NT2/D1 (cell line): ENCODE data around the gene CCDC88C.
A peak's percentile ranks its signal among the peaks of the same experiment; 100 is the strongest.

Source experiments
- DNase-seq: peaks from one replicate; pipeline ENCODE4 v3.0.0-alpha.2; 2011; ENCODE audit warnings: low read depth, low spot score
- H3K27me3 ChIP-seq: 2 replicates; pipeline ENCODE4 v1.6.0; 2011; ENCODE audit warnings: mild to moderate bottlenecking; ENCODE audit not compliant: insufficient read length, insufficient read depth
- H3K36me3 ChIP-seq: 2 replicates; pipeline ENCODE4 v1.6.1; 2011; ENCODE audit warnings: mild to moderate bottlenecking, low read length, mixed read lengths; ENCODE audit not compliant: insufficient read depth, insufficient read length
- H3K4me1 ChIP-seq: 2 replicates; pipeline ENCODE4 v1.5.1; 2011; ENCODE audit not compliant: insufficient read depth, insufficient read length
- H3K4me3 ChIP-seq: 2 replicates; pipeline ENCODE4 v1.5.1; 2011; ENCODE audit warnings: low read depth; ENCODE audit not compliant: insufficient read length
- H3K9ac ChIP-seq: 2 replicates; pipeline ENCODE4 v1.6.0; 2011; ENCODE audit warnings: low read depth; ENCODE audit not compliant: insufficient read length
- H3K9me3 ChIP-seq: 2 replicates; pipeline ENCODE4 v1.5.1; 2011; ENCODE audit warnings: mild to moderate bottlenecking, low read length; ENCODE audit not compliant: insufficient read depth
- SUZ12 ChIP-seq: IDR thresholded peaks from 2 replicates; pipeline ENCODE4 v1.6.1; 2011; ENCODE audit not compliant: insufficient read length, insufficient read depth; ENCODE audit errors: extremely low read depth
- YY1 ChIP-seq: IDR thresholded peaks from 2 replicates; pipeline ENCODE4 v1.6.1; 2011; ENCODE audit not compliant: insufficient read length, insufficient read depth
- ZNF274 ChIP-seq: IDR thresholded peaks from 2 replicates; pipeline ENCODE4 v1.6.1; 2011; ENCODE audit warnings: mild to moderate bottlenecking, low read depth, low read length

The CCDC88C gene

GRCh38 chr14:91406982-91407381 lies 10.6 kb downstream of the CCDC88C start:
- H3K4me3 ChIP-seq, result no peak overlapping the region
- no peak for DNase-seq
- TF ChIP-seq YY1, result no peak
- no peak for TF ChIP-seq ZNF274
- no peak for TF ChIP-seq SUZ12
- no peak overlapping the region for H3K9ac ChIP-seq
- peaks cover 9% of the 10 kb centered on the region for H3K4me1 ChIP-seq
- no peaks in the 10 kb centered on the region for H3K27me3 ChIP-seq
- no peaks in the 10 kb centered on the region for H3K9me3 ChIP-seq
- H3K36me3 ChIP-seq, result peaks cover 9% of the 10 kb centered on the region

DNA sequence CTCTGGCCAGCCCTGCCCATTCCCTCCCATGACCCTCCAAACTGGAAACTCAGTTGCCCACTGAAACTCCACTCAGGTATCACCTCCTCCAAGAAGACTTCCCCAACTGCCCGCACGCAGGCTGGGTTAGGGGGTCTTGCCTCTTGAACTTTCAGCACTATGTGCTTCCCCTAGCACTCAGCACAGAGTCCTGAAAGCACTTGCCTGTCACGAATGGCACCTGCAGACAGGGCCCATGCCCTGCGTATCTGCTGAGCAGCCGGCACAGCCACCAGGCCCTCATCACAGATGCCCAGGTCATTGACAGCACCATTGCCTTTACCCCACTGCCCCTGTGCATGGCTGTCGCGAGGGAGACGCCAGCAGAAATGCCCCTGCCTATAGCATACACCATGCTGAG lies 11.2 kb downstream of the CCDC88C start:
- Histone ChIP-seq H3K27me3 (no peaks in the 10 kb centered on the region), H3K4me1 (peaks cover 9% of the 10 kb centered on the region), H3K9ac (no peak overlapping the region), H3K36me3 (peaks cover 9% of the 10 kb centered on the region), H3K9me3 (no peaks in the 10 kb centered on the region), H3K4me3 (no peak overlapping the region)
- no peak for DNase-seq
- TF ChIP-seq ZNF274 (no peak), SUZ12 (no peak), YY1 (no peak)

DNA sequence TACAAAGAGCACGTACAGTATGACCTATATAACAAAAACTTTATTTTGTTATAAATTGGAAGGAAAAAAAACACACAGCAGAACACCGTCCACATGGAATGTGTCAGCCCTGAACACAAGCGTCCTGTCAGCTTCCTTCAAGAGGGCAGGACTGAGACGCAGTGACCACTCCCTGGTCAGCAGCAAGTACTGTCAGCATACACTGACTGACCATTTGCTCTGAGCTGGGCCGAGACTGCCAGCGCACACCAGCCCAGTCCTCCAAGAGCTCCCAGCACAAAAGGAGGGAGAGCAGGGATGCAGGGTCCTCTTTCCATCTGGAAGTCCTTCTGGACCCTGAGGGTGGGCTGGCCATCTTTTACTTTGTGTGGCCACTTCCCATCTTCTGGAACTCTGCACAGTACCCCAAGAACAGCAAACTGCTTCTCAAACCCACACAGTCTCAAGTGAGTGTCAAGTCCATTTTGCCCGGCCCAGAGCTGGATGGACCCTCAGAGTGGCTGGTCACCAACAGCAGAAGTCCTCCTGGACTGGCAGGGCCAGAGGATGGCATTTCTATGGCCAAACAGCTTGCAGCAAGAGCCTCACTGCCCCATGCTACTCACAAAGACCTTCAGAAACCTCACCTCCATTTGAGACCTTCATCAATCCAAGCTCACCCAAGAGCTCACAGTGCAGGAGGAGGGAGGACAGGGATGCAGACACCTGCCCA lies 11.7 kb downstream of the CCDC88C start:
- H3K4me3 ChIP-seq, result no peak overlapping the region
- peaks cover 5% of the 10 kb centered on the region for H3K4me1 ChIP-seq
- H3K27me3 ChIP-seq, result no peaks in the 10 kb centered on the region
- no peak for DNase-seq
- H3K9ac ChIP-seq, result peak overlapping the region; percentile 50
- H3K9me3 ChIP-seq, result no peaks in the 10 kb centered on the region
- TF ChIP-seq ZNF274, result no peak
- TF ChIP-seq SUZ12, result no peak
- TF ChIP-seq YY1, result no peak
- H3K36me3 ChIP-seq, result peaks cover 9% of the 10 kb centered on the region

- no peak overlapping the region for H3K9ac ChIP-seq
- H3K27me3 ChIP-seq, result no peaks in the 10 kb centered on the region
- H3K4me3 ChIP-seq, result no peak overlapping the region
- no peaks in the 10 kb centered on the region for H3K9me3 ChIP-seq
- H3K4me1 ChIP-seq, result peaks cover 3% of the 10 kb centered on the region
- peaks cover 9% of the 10 kb centered on the region for H3K36me3 ChIP-seq
- DNase-seq, result no peak
- TF ChIP-seq ZNF274 (no peak), SUZ12 (no peak), YY1 (no peak)
These were observed 12.3 kb downstream of the CCDC88C start for GRCh38 chr14:91405241-91405721.

GRCh38 chr14:91402771-91403600 lies 14.6 kb downstream of the CCDC88C start:
- Histone ChIP-seq H3K27me3 (no peaks in the 10 kb centered on the region), H3K4me3 (no peak overlapping the region), H3K9ac (no peak overlapping the region), H3K4me1 (peaks cover 9% of the 10 kb centered on the region), H3K9me3 (no peaks in the 10 kb centered on the region), H3K36me3 (peaks cover under 1% of the 10 kb centered on the region)
- no peak for TF ChIP-seq ZNF274
- TF ChIP-seq SUZ12, result no peak
- DNase-seq, result no peak

GRCh38 chr14:91402348-91402747 lies 15.3 kb downstream of the CCDC88C start:
- no peak overlapping the region for H3K9ac ChIP-seq
- H3K36me3 ChIP-seq, result no peaks in the 10 kb centered on the region
- no peak overlapping the region for H3K4me3 ChIP-seq
- H3K27me3 ChIP-seq, result no peaks in the 10 kb centered on the region
- no peaks in the 10 kb centered on the region for H3K9me3 ChIP-seq
- TF ChIP-seq ZNF274, result no peak
- TF ChIP-seq YY1, result no peak
- TF ChIP-seq SUZ12, result no peak
- DNase-seq, result no peak
- peaks cover 9% of the 10 kb centered on the region for H3K4me1 ChIP-seq

DNA sequence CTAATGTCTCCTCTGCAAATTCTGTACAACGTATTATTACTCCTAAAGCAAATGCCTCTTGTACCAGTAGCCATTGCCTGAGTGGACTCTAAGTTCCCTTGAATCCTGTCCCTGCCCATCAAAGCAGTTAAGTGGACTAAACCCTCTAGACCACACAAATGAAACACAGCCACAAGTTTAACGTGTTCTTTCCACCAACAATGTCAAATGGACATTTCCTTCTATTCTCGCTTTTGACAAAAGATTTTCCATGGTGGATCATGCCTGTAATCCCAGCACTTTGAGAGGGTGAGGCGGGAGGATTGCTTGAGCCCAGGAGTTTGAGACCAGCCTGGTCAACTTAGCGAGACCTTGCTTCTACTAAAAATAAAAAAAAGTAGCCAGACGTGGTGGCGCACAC lies 15.9 kb downstream of the CCDC88C start:
- Histone ChIP-seq H3K9me3 (no peaks in the 10 kb centered on the region), H3K4me3 (no peak overlapping the region), H3K36me3 (no peaks in the 10 kb centered on the region), H3K27me3 (no peaks in the 10 kb centered on the region), H3K4me1 (peaks cover 9% of the 10 kb centered on the region), H3K9ac (no peak overlapping the region)
- TF ChIP-seq SUZ12, result no peak
- no peak for DNase-seq
